WTC11 (cell line): ENCODE results near the gene WDR72. TPM values are rescaled to one million over a fixed set of nuclear protein-coding genes. Genes with fewer than 3 reads are reported as not detected.

Source experiments
- ATAC-seq: fragments of 200-7000 bp; cut with Tn5 transposase; 2 replicates; pipeline ENCODE4 v1.10.0; 2021; ENCODE audit warnings: mild to moderate bottlenecking, moderate library complexity
- CTCF ChIA-PET: fragments of 300-600 bp; sonication (Branson Sonifier 250); formaldehyde crosslinking; loops from one replicate; lab custom pipeline; 2021; ENCODE audit warnings: antibody characterized with exemption; lab: Charles Lee
- POLR2A ChIA-PET: fragments of 350-600 bp; sonication (Branson Sonifier 250); formaldehyde crosslinking; loops from one replicate; lab custom pipeline; 2021; ENCODE audit warnings: antibody characterized with exemption; lab: Charles Lee
- DNase-seq: peaks from one replicate; pipeline ENCODE4 v3.0.0; 2021; ENCODE audit warnings: low spot score
- H3K27ac Mint-ChIP-seq: 2 replicates; pipeline ENCODE4 v1.8.0; 2021; ENCODE audit warnings: mixed read lengths
- H3K27me3 Mint-ChIP-seq: 2 replicates; pipeline ENCODE4 v1.8.0; 2021; ENCODE audit warnings: low read depth, mild to moderate bottlenecking, moderate library complexity, mixed read lengths
- H3K36me3 Mint-ChIP-seq: 2 replicates; pipeline ENCODE4 v1.8.0; 2021; ENCODE audit warnings: mixed read lengths
- H3K4me1 Mint-ChIP-seq: 2 replicates; pipeline ENCODE4 v1.8.0; 2022; ENCODE audit warnings: mixed read lengths
- H3K4me3 Mint-ChIP-seq: 2 replicates; pipeline ENCODE4 v1.8.0; 2021; ENCODE audit warnings: mild to moderate bottlenecking, moderate library complexity, mixed read lengths
- H3K9me3 Mint-ChIP-seq: 2 replicates; pipeline ENCODE4 v1.8.0; 2021; ENCODE audit warnings: mixed read lengths
- ATF1 ChIP-seq: sonication (generic); formaldehyde crosslinking; IDR thresholded peaks from 2 replicates; pipeline ENCODE4 v1.8.1; 2023; ENCODE audit warnings: mild to moderate bottlenecking, moderate library complexity, missing genetic modification reagents
- CREB1 ChIP-seq: sonication (generic); formaldehyde crosslinking; IDR thresholded peaks from 2 replicates; pipeline ENCODE4 v1.8.0; 2023; ENCODE audit warnings: mild to moderate bottlenecking, missing genetic modification reagents
- ETV6 ChIP-seq: sonication (generic); formaldehyde crosslinking; IDR thresholded peaks from 2 replicates; pipeline ENCODE4 v1.8.1; 2022; ENCODE audit warnings: mild to moderate bottlenecking, missing genetic modification reagents
- MXD4 ChIP-seq: fragments of 250-450 bp; sonication (Bioruptor Pico); IDR thresholded peaks from 2 replicates; pipeline ENCODE4 v1.8.0; 2021; ENCODE audit warnings: mild to moderate bottlenecking, moderate library complexity, borderline replicate concordance
- MYBL2 ChIP-seq: sonication (generic); formaldehyde crosslinking; IDR thresholded peaks from 2 replicates; pipeline ENCODE4 v1.8.1; 2023; ENCODE audit warnings: mild to moderate bottlenecking, moderate library complexity, missing genetic modification reagents
- NFYB ChIP-seq: sonication (generic); formaldehyde crosslinking; conservative IDR thresholded peaks from 2 replicates; pipeline ENCODE4 v1.8.0; 2022; ENCODE audit warnings: low read depth, missing genetic modification reagents
- NR1H2 ChIP-seq: sonication (generic); formaldehyde crosslinking; IDR thresholded peaks from 2 replicates; pipeline ENCODE4 v1.9.0; 2021; ENCODE audit warnings: mild to moderate bottlenecking, moderate library complexity, missing genetic modification reagents
- PREB ChIP-seq: sonication (generic); formaldehyde crosslinking; IDR thresholded peaks from 2 replicates; pipeline ENCODE4 v1.8.1; 2022; ENCODE audit warnings: mild to moderate bottlenecking, missing genetic modification reagents, moderate library complexity, borderline replicate concordance
- RORB ChIP-seq: fragments of 250-450 bp; sonication (Bioruptor Pico); IDR thresholded peaks from 2 replicates; pipeline ENCODE4 v1.9.0; 2021; ENCODE audit warnings: mild to moderate bottlenecking
- SMAD3 ChIP-seq: sonication (generic); formaldehyde crosslinking; IDR thresholded peaks from 2 replicates; pipeline ENCODE4 v1.8.0; 2022; ENCODE audit warnings: missing genetic modification reagents, mild to moderate bottlenecking, borderline replicate concordance
- ZBTB43 ChIP-seq: sonication (generic); formaldehyde crosslinking; IDR thresholded peaks from 2 replicates; pipeline ENCODE4 v1.8.1; 2023; ENCODE audit warnings: mild to moderate bottlenecking, missing genetic modification reagents
- ZNF138 ChIP-seq: sonication (generic); formaldehyde crosslinking; conservative IDR thresholded peaks from 2 replicates; pipeline ENCODE4 v1.8.1; 2022; ENCODE audit warnings: mild to moderate bottlenecking, moderate library complexity, missing genetic modification reagents
- ZNF396 ChIP-seq: fragments of 250-450 bp; sonication (Bioruptor Pico); IDR thresholded peaks from 2 replicates; pipeline ENCODE4 v1.8.0; 2021; ENCODE audit warnings: mild to moderate bottlenecking, moderate library complexity, borderline replicate concordance
- ZNF423 ChIP-seq: fragments of 250-450 bp; sonication (Bioruptor Pico); IDR thresholded peaks from 2 replicates; pipeline ENCODE4 v2.1.2; 2022; ENCODE audit warnings: mild to moderate bottlenecking, moderate library complexity
- total RNA-seq: library from RNA; stranded (reverse); gene quantifications from 3 replicates; pipeline ENCODE4 v1.2.3, GENCODE V29; 2021
- TF ChIP-seq, protein P1 (sequence below): fragments of 200-600 bp; IDR thresholded peaks from 2 replicates; pipeline ENCODE4 v1.8.0; 2022; ENCODE audit warnings: antibody characterized with exemption
- TF ChIP-seq, protein P2 (sequence below): fragments of 250-450 bp; sonication (Bioruptor Pico); IDR thresholded peaks from 2 replicates; pipeline ENCODE4 v1.9.0; 2021; ENCODE audit warnings: mild to moderate bottlenecking, borderline replicate concordance
- TF ChIP-seq, protein P3 (sequence below): sonication (generic); formaldehyde crosslinking; IDR thresholded peaks from 2 replicates; pipeline ENCODE4 v1.8.1; 2023; ENCODE audit warnings: mild to moderate bottlenecking, missing genetic modification reagents, moderate library complexity

WDR72 gene
- total RNA-seq, 1 experiment from 2014 or later: 8.6 TPM

- TF ChIP-seq, protein P1, sequence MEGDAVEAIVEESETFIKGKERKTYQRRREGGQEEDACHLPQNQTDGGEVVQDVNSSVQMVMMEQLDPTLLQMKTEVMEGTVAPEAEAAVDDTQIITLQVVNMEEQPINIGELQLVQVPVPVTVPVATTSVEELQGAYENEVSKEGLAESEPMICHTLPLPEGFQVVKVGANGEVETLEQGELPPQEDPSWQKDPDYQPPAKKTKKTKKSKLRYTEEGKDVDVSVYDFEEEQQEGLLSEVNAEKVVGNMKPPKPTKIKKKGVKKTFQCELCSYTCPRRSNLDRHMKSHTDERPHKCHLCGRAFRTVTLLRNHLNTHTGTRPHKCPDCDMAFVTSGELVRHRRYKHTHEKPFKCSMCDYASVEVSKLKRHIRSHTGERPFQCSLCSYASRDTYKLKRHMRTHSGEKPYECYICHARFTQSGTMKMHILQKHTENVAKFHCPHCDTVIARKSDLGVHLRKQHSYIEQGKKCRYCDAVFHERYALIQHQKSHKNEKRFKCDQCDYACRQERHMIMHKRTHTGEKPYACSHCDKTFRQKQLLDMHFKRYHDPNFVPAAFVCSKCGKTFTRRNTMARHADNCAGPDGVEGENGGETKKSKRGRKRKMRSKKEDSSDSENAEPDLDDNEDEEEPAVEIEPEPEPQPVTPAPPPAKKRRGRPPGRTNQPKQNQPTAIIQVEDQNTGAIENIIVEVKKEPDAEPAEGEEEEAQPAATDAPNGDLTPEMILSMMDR: no peak
Measured at GRCh38 chr15:53671545-53671944, 87.9 kb downstream of the WDR72 start (continued).

GRCh38 chr15:53670701-53671100, 88.8 kb downstream of the WDR72 start:
- Mint-ChIP-seq H3K4me1 (peaks cover 6% of the 10 kb centered on the region), H3K27me3 (no peaks in the 10 kb centered on the region), H3K4me3 (no peak overlapping the region), H3K36me3 (no peaks in the 10 kb centered on the region), H3K9me3 (no peaks in the 10 kb centered on the region), H3K27ac (no peak overlapping the region)
- CTCF ChIA-PET: interaction anchor here (1.6 kb wide), 1 partner anchor 15 kb away, joined by 4 read pairs; no protein-coding TSS in a partner anchor
- no peak for DNase-seq
- no peak for TF ChIP-seq RORB (CRISPR knock-in tag)
- TF ChIP-seq ETV6 (CRISPR knock-in tag): no peak
- no peak for TF ChIP-seq ZNF138 (CRISPR knock-in tag)
- no peak for TF ChIP-seq ZBTB43 (CRISPR knock-in tag)
- TF ChIP-seq, all 79 proteins: peak for 0
- ATAC-seq: no peak
- POLR2A ChIA-PET: no interaction called here

GRCh38 chr15:53665930-53666329, 93.5 kb downstream of the WDR72 start:
- Mint-ChIP-seq H3K4me1 (no peaks in the 10 kb centered on the region), H3K4me3 (no peak overlapping the region), H3K27me3 (no peaks in the 10 kb centered on the region), H3K27ac (no peak overlapping the region), H3K36me3 (no peaks in the 10 kb centered on the region), H3K9me3 (no peaks in the 10 kb centered on the region)
- CTCF ChIA-PET: no interaction called here
- TF ChIP-seq, protein P2, sequence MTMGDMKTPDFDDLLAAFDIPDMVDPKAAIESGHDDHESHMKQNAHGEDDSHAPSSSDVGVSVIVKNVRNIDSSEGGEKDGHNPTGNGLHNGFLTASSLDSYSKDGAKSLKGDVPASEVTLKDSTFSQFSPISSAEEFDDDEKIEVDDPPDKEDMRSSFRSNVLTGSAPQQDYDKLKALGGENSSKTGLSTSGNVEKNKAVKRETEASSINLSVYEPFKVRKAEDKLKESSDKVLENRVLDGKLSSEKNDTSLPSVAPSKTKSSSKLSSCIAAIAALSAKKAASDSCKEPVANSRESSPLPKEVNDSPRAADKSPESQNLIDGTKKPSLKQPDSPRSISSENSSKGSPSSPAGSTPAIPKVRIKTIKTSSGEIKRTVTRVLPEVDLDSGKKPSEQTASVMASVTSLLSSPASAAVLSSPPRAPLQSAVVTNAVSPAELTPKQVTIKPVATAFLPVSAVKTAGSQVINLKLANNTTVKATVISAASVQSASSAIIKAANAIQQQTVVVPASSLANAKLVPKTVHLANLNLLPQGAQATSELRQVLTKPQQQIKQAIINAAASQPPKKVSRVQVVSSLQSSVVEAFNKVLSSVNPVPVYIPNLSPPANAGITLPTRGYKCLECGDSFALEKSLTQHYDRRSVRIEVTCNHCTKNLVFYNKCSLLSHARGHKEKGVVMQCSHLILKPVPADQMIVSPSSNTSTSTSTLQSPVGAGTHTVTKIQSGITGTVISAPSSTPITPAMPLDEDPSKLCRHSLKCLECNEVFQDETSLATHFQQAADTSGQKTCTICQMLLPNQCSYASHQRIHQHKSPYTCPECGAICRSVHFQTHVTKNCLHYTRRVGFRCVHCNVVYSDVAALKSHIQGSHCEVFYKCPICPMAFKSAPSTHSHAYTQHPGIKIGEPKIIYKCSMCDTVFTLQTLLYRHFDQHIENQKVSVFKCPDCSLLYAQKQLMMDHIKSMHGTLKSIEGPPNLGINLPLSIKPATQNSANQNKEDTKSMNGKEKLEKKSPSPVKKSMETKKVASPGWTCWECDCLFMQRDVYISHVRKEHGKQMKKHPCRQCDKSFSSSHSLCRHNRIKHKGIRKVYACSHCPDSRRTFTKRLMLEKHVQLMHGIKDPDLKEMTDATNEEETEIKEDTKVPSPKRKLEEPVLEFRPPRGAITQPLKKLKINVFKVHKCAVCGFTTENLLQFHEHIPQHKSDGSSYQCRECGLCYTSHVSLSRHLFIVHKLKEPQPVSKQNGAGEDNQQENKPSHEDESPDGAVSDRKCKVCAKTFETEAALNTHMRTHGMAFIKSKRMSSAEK (CRISPR knock-in tag): no peak
- no peak for TF ChIP-seq ZNF423 (CRISPR knock-in tag)
- no peak for TF ChIP-seq NR1H2 (CRISPR knock-in tag)
- TF ChIP-seq PREB: no peak
- TF ChIP-seq ETV6 (CRISPR knock-in tag): no peak
- TF ChIP-seq ZNF396 (CRISPR knock-in tag): no peak
- TF ChIP-seq, protein P3, sequence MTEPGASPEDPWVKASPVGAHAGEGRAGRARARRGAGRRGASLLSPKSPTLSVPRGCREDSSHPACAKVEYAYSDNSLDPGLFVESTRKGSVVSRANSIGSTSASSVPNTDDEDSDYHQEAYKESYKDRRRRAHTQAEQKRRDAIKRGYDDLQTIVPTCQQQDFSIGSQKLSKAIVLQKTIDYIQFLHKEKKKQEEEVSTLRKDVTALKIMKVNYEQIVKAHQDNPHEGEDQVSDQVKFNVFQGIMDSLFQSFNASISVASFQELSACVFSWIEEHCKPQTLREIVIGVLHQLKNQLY (CRISPR knock-in tag): no peak
- no peak for TF ChIP-seq MXD4
- TF ChIP-seq NFYB (CRISPR knock-in tag): no peak
- TF ChIP-seq ATF1 (CRISPR knock-in tag): no peak
- no peak for TF ChIP-seq SMAD3 (CRISPR knock-in tag)
- TF ChIP-seq CREB1: no peak
- no peak for TF ChIP-seq MYBL2 (CRISPR knock-in tag)
- no peak for DNase-seq
- POLR2A ChIA-PET: no interaction called here
- ATAC-seq: no peak
